ENCODE results near the gene ARHGAP32.
A peak's percentile ranks its signal among the peaks of the same experiment; 100 is the strongest.
"Not testable (repeated sequence)": the region's sequence is repeated elsewhere in the genome, so short reads cannot be mapped to it uniquely, and the experiment has no call there.

ARHGAP32 gene

GRCh38 chr11:129018991-129019390 is 173.1 kb downstream of the ARHGAP32 start:
- no peak for DNase-seq

DNA sequence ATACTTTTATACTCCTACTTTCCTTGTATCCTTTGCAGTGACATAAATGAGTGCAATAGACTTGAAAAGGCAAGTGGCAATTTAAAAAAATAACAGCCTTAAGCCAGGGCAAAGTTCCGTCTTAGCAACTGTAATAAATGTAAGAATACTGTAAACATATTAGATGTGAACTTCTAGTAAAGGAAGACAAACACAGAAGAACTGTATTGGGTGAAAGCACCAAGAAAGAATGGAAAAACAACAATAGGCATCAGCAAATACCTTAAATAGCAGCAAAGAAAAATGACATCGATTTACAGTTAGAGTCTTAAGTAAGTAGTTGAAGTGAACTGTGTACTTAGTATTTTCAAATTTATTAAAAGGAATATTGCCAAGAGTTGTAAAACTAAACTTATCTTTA is 174.0 kb downstream of the ARHGAP32 start:
- no peak for DNase-seq

- DNase-seq: no peak
These were observed 178.2 kb downstream of the ARHGAP32 start for GRCh38 chr11:129013737-129014475.

DNA sequence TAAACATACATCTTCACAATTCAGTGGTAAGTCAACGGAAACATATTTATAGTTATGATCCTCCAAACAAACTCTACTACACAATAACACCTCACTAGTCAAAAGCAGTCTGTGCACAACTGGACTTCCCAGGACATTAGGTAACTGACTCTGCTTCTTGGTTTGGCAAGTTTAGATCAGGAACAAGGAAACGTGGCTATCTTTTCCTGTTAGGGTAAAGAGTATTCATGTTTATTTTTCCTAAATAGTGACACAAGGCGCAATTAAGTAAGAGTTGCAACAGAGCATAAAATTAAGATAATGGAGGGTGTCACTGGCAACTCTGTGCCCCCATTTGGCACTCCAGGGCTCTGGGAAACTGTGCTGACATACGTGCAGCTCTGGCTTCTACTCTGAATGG is 179.2 kb downstream of the ARHGAP32 start:
- DNase-seq: no peak

DNA sequence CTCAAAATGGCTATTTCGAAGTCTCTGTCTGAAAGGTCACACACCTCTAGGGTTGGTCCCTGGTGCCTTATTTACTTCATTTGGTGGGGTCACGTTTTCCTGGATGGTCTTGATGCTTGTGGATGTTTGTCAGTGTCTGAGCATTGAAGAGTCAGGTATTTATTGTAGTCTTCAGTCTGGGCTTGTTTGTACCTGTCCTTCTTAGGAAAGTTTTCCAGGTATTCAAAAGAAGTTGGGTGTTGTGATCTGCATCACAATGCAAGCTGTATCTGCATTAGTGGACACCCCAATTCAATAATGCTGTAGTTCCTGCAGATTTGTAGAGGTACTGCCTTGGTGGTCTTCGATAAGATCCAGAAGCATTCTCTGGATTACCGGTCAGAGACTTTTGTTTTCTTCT is 186.0 kb downstream of the ARHGAP32 start:
- DNase-seq: no peak

DNA sequence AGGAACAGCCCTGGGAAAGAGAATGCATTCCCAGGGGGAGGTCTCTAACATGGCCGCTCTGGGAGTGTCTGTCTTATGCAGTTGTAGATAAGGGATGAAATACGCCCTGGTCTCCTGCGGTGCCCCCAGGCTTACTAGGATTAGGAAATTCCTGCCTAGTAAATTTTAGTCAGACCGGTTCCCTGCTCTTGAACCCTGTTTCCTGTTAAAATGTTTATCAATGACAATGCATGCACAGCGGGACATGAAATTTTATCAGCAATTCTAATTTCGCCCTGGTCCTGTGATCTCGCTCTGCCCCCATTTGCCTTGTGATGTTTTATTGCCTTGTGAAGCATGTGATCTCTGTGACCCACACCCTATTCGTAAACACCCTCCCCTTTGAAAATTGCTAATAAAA is 193.0 kb downstream of the ARHGAP32 start:
- DNase-seq: not testable (repeated sequence)

- DNase-seq: no peak
These were observed 203.7 kb downstream of the ARHGAP32 start for GRCh38 chr11:128988242-128988970.

- no peak for DNase-seq
These were observed 206.2 kb downstream of the ARHGAP32 start for GRCh38 chr11:128985880-128986279.

DNA sequence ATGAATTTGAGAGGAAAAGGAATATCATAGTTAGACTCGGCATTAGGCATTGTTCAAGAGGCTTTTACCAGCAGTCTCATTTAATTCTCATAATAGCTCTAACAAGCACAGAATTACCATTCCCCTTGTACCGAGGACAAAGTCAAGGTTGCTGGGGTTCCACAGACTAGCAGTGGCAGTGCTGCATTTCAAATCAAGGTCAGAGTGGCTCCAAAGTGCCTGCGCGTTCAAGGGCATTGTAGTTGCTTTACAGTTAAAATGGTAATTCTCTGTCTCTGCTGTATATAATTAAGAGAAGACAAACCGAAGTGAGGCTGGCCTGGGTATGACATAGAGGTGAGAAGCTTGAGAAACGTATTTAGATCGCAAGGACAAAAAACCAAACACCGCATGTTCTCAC is 209.1 kb downstream of the ARHGAP32 start:
- DNase-seq: no peak

DNA sequence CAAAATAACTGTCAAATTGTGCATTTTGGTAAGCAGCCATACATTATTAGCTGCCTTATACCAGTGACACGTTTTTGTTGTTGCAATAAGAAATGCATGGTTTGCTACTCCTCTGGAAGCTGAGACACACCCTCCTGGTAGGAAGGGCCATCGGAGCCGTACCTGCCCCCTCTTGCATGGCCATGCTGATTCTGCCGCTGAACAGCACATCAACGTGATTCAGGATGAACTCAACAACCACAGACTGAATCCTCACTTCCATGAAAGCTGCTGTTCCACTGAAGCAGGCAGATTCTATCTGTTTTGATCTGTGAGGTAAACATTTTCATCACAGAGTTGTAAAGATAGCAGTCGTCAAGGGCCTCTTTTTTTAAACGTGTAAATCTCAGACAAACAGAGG is 210.9 kb downstream of the ARHGAP32 start:
- DNase-seq: no peak

DNA sequence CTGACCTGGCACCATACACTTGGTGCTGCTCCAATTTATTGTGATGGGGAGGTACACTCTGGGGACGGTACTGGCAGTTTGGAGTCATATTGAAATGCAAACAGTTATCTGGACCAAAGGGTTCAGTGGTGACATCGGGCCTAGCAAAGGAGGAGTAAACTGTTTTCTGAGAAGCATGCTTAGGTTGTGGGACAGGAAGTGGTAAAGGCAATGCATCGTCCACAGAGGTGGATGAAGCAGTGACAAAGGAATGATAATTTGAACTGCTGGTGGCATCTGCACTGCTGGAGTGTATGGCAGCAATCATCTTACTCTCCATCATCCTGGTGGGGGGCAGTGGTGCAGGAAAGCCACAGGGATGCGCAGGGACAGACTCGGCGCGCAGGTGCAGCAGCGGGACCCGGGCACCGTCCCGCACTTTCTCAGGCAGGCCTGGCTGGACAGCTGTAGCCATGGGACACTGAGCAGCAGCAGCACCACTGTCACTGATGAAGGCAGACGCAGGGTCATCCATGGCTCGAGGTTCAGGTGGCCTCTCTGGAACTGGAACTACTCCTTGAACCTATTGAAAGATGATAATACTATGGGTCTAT is 221.4 kb downstream of the ARHGAP32 start:
- no peak for DNase-seq

GRCh38 chr11:128968916-128969315 is 223.2 kb downstream of the ARHGAP32 start:
- DNase-seq: no peak

- no peak for DNase-seq
These were observed 224.5 kb downstream of the ARHGAP32 start for GRCh38 chr11:128967578-128967977.

DNA sequence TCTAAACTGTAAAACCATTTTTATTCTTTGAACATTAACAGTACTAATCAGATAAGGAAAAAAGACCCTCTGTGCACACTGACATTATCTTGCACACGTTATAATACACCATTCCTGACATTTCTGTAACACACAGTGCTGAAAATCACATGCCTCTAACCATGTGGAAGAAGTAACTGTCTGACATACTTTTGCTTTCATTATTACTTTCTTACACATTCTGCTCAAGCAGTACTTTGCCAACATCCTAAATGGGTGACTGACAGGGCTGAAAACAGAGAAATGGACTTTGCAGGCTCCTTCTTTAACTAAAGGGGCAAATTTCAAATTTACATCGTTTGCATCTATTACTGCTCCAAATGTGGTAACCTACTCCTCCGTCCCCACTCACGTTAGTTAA is 226.6 kb downstream of the ARHGAP32 start:
- DNase-seq: no peak

DNA sequence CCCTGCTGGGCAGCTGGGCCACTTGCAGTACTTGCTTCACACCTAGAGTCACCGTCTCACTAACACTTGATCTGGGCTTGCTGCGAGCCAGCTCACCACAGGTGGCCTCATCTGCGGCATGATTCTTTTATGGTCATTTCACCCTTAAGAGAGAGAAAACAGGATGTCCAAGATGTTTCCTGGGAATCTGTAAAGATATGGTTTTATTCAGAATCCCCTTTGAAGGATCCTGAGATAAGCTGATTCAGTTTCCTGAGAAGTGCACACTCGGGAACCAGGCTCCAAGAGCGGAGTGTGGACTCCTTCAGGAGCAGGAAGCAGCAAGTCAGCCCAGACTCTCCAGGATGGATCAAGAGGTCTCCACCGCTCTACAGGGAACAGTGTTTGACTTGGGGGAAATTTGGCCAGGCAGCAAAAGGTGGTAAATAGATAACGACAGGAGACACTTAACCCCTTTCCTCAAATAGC is 227.6 kb downstream of the ARHGAP32 start:
- no peak for DNase-seq

- no peak for DNase-seq
These were observed 228.3 kb downstream of the ARHGAP32 start for GRCh38 chr11:128963744-128964325.

DNA sequence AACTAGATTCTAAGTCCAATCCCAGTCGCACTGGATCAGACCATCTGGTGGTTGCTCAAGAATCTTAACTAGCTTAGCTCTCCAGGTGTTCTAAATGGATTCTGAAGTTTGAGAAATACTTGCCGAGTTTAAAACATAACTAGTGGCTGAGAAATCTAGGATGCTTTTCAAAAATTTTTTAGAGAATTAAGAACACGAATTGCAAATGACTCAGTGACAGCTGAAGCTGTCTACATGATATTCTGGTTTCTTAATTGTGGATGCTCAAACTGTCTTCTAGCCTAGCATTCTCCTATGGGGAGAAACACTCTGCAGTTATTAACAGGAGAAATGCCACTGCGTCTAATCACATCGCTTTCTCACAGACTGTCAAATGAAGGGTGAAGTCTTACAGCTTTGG is 229.2 kb downstream of the ARHGAP32 start:
- DNase-seq: no peak

DNA sequence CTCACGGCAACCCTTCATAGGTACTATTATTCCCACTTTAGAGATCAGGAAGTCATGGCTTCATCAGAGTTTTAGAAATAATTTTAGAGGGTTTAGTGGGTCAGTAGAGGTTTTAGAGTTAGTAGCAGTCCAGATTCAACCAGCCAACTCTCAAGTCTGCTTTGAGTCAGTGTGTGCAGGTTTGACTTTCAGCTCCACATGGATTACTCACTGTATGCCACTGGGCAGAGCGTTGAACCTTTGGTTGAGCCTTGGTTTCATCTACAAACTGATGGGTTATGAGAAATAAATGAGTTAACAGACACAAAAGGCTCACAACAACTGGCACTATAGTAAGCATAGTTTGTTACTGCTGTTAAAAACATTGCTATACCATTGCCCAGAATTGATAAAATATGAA is 230.5 kb downstream of the ARHGAP32 start:
- no peak for DNase-seq

- no peak for DNase-seq
These were observed 235.0 kb downstream of the ARHGAP32 start for GRCh38 chr11:128957202-128957482.

DNA sequence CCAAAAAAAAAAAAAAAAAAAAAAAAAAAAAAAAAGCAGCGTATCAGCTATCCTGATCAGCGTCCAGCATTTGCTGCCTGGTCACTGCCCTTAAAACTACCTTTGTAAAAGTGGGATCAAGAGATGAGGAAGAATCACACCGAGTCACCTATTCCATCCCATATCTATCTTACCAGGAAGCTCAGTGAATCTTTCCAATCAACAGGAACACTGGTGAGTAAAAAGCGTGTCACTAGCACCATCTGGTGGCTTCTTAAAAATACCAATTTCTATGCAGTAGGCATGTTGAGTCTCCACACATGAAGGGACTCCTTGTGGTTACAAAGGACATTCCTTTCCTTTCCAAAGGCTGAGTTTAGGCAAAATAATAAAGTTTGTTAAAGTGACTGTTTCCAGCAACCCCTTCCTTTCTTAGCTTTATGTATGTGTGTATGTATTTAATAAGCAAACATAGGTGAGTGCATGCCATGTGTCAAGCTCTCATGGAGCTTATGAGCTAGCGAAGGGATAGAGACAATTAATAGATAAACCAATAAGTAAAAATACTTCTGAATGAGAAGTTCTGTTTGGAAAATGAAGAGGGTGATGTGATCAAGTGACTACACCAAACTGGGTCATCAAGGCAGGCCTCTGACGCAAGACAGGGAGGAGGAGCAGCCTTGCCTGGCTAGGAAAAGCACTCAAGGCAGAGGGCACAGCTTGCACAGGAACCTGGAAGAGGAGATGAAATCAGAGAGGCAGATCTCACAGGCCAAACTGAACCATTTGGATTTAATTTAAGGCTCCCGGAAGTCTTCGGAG is 235.5 kb downstream of the ARHGAP32 start:
- DNase-seq: peak; percentile 79

DNA sequence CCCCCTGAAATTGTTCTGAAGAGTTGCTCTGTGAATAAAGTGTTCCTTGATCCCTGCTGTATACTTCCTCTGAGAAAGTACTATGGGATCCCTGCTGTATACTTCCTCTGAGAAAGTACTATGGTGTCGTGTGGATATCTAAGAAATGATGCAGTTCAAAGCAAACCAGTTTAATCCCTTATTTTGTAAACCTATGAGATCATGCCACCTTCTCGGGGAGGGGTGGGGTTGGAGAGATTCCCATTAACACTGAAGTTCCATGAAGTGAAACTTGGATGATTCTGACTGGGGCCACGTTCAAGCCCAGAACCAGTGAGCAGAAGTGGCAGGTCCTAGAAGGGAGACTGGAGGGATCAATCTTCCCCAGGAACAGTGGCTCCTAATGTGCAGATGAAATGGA is 236.5 kb downstream of the ARHGAP32 start:
- no peak for DNase-seq

- DNase-seq: no peak
These were observed 239.0 kb downstream of the ARHGAP32 start for GRCh38 chr11:128953151-128953550.
